Ascending aorta (tissue), 2 donors: ENCODE measurements around the gene KANK4. TPM values are rescaled to one million over a fixed set of nuclear protein-coding genes. Genes with fewer than 3 reads are reported as not detected.

ENCODE experiments used
- DNase-seq, 2 donors: peaks; one replicate each; pipeline ENCODE4 v3.0.0-alpha.2; 2019; ENCODE audit warnings: low spot score in 2 of 2
- H3K27ac ChIP-seq, 2 donors: fragments of 200-600 bp; sonication (generic); one replicate each; pipeline ENCODE4 v1.5.1; 2016 to 2017; ENCODE audit warnings: mild to moderate bottlenecking in 1 of 2
- H3K27me3 ChIP-seq: fragments of 200-600 bp; sonication (generic); one replicate; pipeline ENCODE4 v1.5.1; 2017
- H3K36me3 ChIP-seq, 2 donors: fragments of 200-600 bp; sonication (generic); one replicate each; pipeline ENCODE4 v1.5.1; 2016
- H3K4me1 ChIP-seq, 2 donors: fragments of 200-600 bp; sonication (generic); one replicate each; pipeline ENCODE4 v1.5.1; 2016 to 2017; ENCODE audit warnings: mild to moderate bottlenecking in 1 of 2
- H3K4me3 ChIP-seq, 2 donors: fragments of 200-600 bp; sonication (generic); one replicate each; pipeline ENCODE4 v1.5.1; 2016 to 2017; ENCODE audit warnings: mild to moderate bottlenecking in 1 of 2
- H3K9me3 ChIP-seq, 2 donors: fragments of 200-600 bp; sonication (generic); one replicate each; pipeline ENCODE4 v1.5.1; 2016
- CTCF ChIP-seq, 3 experiments: fragments of 200-600 bp in 2 of 3; fragments of 450-650 bp in 1 of 3; sonication (generic) in 2 of 3; IDR thresholded peaks; one replicate each; pipeline ENCODE4 v1.5.1; 2016 to 2019; ENCODE audit warnings: antibody characterized with exemption in 3 of 3, mild to moderate bottlenecking in 1 of 3, moderate library complexity in 1 of 3
- intact Hi-C: fragments of 100-400 bp; cut with DNase I; formaldehyde crosslinking; loops from one replicate; pipeline ENCODE4 v1.15.1; 2023
- total RNA-seq: library from RNA; depleted of rRNA; stranded (reverse); fragments of >200 nt; gene quantifications from one replicate; pipeline ENCODE4 v1.1.0, GENCODE V29; 2016

The KANK4 gene
- total RNA-seq, 1 donor from 2014 or later: not detected

- Histone ChIP-seq H3K27me3 (no peaks in the 10 kb centered on the region), H3K27ac (no peak overlapping the region), H3K9me3 (no peaks in the 10 kb centered on the region), H3K4me1 (no peaks in the 10 kb centered on the region), H3K4me3 (no peak overlapping the region), H3K36me3 (no peaks in the 10 kb centered on the region)
- TF ChIP-seq CTCF (IDR thresholded peaks at IDR 0.05): no peak
- intact Hi-C loops: no loop called here
- DNase-seq: no peak
These were observed 35.9 kb upstream of the KANK4 start for GRCh38 chr1:62355095-62355494.

- H3K36me3 ChIP-seq: no peaks in the 10 kb centered on the region
- H3K4me1 ChIP-seq: no peaks in the 10 kb centered on the region
- TF ChIP-seq CTCF (IDR thresholded peaks at IDR 0.05): no peak
- intact Hi-C loops: no loop called here
- no peaks in the 10 kb centered on the region for H3K27me3 ChIP-seq
- DNase-seq: no peak
- no peak overlapping the region for H3K27ac ChIP-seq
- H3K4me3 ChIP-seq: no peak overlapping the region
- no peaks in the 10 kb centered on the region for H3K9me3 ChIP-seq
These were observed 34.6 kb upstream of the KANK4 start for GRCh38 chr1:62353853-62354252.

- Histone ChIP-seq H3K27me3 (no peaks in the 10 kb centered on the region), H3K4me3 (no peak overlapping the region), H3K36me3 (no peaks in the 10 kb centered on the region), H3K9me3 (no peaks in the 10 kb centered on the region), H3K27ac (no peak overlapping the region), H3K4me1 (no peaks in the 10 kb centered on the region)
- TF ChIP-seq CTCF (IDR thresholded peaks at IDR 0.05): no peak
- DNase-seq: no peak
- intact Hi-C loops: no loop called here
These were observed 33.2 kb upstream of the KANK4 start for GRCh38 chr1:62352387-62352786.

GRCh38 chr1:62349470-62350233, 30.4 kb upstream of the KANK4 start:
- intact Hi-C loops: no loop called here
- no peaks in the 10 kb centered on the region for H3K9me3 ChIP-seq
- H3K4me3 ChIP-seq: no peak overlapping the region
- H3K27ac ChIP-seq: no peak overlapping the region
- no peak for TF ChIP-seq CTCF (IDR thresholded peaks at IDR 0.05)
- no peaks in the 10 kb centered on the region for H3K27me3 ChIP-seq
- DNase-seq: no peak
- H3K4me1 ChIP-seq: no peaks in the 10 kb centered on the region
- no peaks in the 10 kb centered on the region for H3K36me3 ChIP-seq

- intact Hi-C loops: no loop called here
- H3K9me3 ChIP-seq: no peaks in the 10 kb centered on the region
- no peak for TF ChIP-seq CTCF (IDR thresholded peaks at IDR 0.05)
- no peaks in the 10 kb centered on the region for H3K27me3 ChIP-seq
- no peaks in the 10 kb centered on the region for H3K4me1 ChIP-seq
- no peak overlapping the region for H3K27ac ChIP-seq
- DNase-seq: no peak
- no peak overlapping the region for H3K4me3 ChIP-seq
- no peaks in the 10 kb centered on the region for H3K36me3 ChIP-seq
These were observed 27.7 kb upstream of the KANK4 start for GRCh38 chr1:62346886-62347285.

- intact Hi-C loops: no loop called here
- no peaks in the 10 kb centered on the region for H3K4me1 ChIP-seq
- no peaks in the 10 kb centered on the region for H3K27me3 ChIP-seq
- no peak overlapping the region for H3K4me3 ChIP-seq
- H3K36me3 ChIP-seq: no peaks in the 10 kb centered on the region
- H3K9me3 ChIP-seq: no peaks in the 10 kb centered on the region
- TF ChIP-seq CTCF (IDR thresholded peaks at IDR 0.05): no peak
- no peak overlapping the region for H3K27ac ChIP-seq
- no peak for DNase-seq
These were observed 24.7 kb upstream of the KANK4 start for GRCh38 chr1:62343911-62344310.
